ENCODE results near the gene TNFRSF4.
"Not testable (repeated sequence)": the region's sequence is repeated elsewhere in the genome, so short reads cannot be mapped to it uniquely, and the experiment has no call there.

TNFRSF4 gene

GRCh38 chr1:1182491-1183220 lies 31.3 kb downstream of the TNFRSF4 start:
- no peak for DNase-seq (ENCODE audit: low read depth in 2 of 2)

- no peak for DNase-seq (ENCODE audit: low read depth in 2 of 2)
Observed at GRCh38 chr1:1181938-1182410, 32.0 kb downstream of the TNFRSF4 start.

- DNase-seq (ENCODE audit: low read depth in 2 of 2), result no peak
Observed at GRCh38 chr1:1181129-1181937, 32.6 kb downstream of the TNFRSF4 start.

- no peak for DNase-seq (ENCODE audit: low read depth in 2 of 2)
Observed at GRCh38 chr1:1179983-1180861, 33.7 kb downstream of the TNFRSF4 start.

- no peak for DNase-seq (ENCODE audit: low read depth in 2 of 2)
Observed at GRCh38 chr1:1179346-1179982, 34.5 kb downstream of the TNFRSF4 start.

- no peak for DNase-seq (ENCODE audit: low read depth in 2 of 2)
Observed at GRCh38 chr1:1178794-1179331, 35.1 kb downstream of the TNFRSF4 start.

- no peak for DNase-seq (ENCODE audit: low read depth in 2 of 2)
Observed at GRCh38 chr1:1177452-1178206, 36.3 kb downstream of the TNFRSF4 start.

- no peak for DNase-seq (ENCODE audit: low read depth in 2 of 2)
Observed at GRCh38 chr1:1176931-1177330, 37.0 kb downstream of the TNFRSF4 start.

GRCh38 chr1:1176063-1176761 lies 37.7 kb downstream of the TNFRSF4 start:
- not testable (repeated sequence) for DNase-seq (ENCODE audit: low read depth in 2 of 2)

- DNase-seq (ENCODE audit: low read depth in 2 of 2), result no peak
Observed at GRCh38 chr1:1175221-1176062, 38.5 kb downstream of the TNFRSF4 start.

- DNase-seq (ENCODE audit: low read depth in 2 of 2), result no peak
Observed at GRCh38 chr1:1173793-1174415, 40.0 kb downstream of the TNFRSF4 start, which contains the start of gene TTLL10. Gene TTLL10, plus strand, starts transcription at chr1:1173880. Its CDS starts 5,336 bp downstream, at chr1:1179216.

GRCh38 chr1:1173061-1173792 lies 40.7 kb downstream of the TNFRSF4 start:
- no peak for DNase-seq (ENCODE audit: low read depth in 2 of 2)

- no peak for DNase-seq (ENCODE audit: low read depth in 2 of 2)
Observed at GRCh38 chr1:1171546-1172340, 42.2 kb downstream of the TNFRSF4 start.

- no peak for DNase-seq (ENCODE audit: low read depth in 2 of 2)
Observed at GRCh38 chr1:1171161-1171545, 42.8 kb downstream of the TNFRSF4 start.

GRCh38 chr1:1170215-1171091 lies 43.5 kb downstream of the TNFRSF4 start:
- no peak for DNase-seq (ENCODE audit: low read depth in 2 of 2)

All from activated CD4-positive, alpha-beta T cell treated with anti-CD3 and anti-CD28 coated beads for 24 hours (primary cell).